ENCODE data around the gene ARCN1.
A peak's percentile ranks its signal among the peaks of the same experiment; 100 is the strongest.

ARCN1 gene

DNA sequence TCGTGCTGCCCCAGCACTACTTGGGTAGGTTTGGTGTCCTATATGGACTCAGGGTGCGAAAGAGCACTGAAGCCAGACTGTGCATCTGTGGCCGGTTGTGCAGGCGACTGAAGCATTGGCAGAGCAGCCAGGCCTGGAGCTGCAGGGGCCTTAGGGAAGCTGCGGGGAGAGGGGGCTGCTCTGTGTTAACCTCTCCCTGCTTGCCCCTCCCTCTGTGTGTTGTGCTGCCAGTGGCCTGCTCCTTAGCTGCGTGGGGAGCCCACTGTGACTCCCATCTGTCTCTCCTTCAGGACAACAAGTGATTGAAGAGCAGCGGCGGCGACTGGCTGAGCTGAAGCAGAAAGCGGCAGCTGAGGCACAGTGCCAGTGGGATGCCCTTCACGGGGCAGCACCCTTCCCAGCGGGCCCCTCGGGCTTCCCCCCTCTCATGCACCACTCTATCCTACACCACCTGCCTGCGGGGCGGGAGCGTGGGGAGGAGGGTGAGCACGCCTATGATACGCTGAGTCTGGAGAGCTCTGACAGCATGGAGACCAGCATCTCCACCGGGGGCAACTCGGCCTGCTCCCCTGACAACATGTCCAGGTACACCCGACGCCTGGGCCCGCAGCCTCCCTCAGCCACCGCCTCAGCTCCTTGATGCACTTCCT lies 73.0 kb downstream of the ARCN1 start:
- no peak for DNase-seq (ENCODE audit: low read depth)
- no peak overlapping the region for H3K4me3 ChIP-seq (ENCODE audit: control insufficient read depth, low read depth, low read length)
- TF ChIP-seq, protein P1, sequence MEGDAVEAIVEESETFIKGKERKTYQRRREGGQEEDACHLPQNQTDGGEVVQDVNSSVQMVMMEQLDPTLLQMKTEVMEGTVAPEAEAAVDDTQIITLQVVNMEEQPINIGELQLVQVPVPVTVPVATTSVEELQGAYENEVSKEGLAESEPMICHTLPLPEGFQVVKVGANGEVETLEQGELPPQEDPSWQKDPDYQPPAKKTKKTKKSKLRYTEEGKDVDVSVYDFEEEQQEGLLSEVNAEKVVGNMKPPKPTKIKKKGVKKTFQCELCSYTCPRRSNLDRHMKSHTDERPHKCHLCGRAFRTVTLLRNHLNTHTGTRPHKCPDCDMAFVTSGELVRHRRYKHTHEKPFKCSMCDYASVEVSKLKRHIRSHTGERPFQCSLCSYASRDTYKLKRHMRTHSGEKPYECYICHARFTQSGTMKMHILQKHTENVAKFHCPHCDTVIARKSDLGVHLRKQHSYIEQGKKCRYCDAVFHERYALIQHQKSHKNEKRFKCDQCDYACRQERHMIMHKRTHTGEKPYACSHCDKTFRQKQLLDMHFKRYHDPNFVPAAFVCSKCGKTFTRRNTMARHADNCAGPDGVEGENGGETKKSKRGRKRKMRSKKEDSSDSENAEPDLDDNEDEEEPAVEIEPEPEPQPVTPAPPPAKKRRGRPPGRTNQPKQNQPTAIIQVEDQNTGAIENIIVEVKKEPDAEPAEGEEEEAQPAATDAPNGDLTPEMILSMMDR (conservative IDR thresholded peaks at IDR 0.05; ENCODE audit: control insufficient read depth, insufficient read depth, low read depth, low read length), result no peak

DNA sequence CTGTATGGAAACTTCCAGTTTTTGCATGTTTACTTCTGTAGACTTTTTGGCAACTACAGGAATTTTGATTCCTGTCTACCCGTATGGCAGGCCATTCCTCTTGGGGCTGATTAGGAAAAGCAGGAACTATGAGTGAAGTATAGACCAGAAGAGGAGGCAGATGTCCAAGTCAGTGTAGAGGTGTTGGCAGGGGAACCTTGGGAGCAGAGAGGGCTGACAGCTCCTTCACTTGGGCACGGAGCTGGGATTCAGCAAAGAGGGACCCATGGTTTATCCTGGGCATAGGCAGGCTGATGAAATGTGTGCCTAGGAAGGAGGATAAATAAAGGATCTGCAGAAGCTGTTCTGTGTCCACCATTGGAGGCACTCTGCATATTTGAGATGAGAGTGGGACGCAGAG lies 74.2 kb downstream of the ARCN1 start:
- peak; percentile 46 for DNase-seq (ENCODE audit: low read depth)
- TF ChIP-seq, protein P1 (conservative IDR thresholded peaks at IDR 0.05; ENCODE audit: control insufficient read depth, insufficient read depth, low read depth, low read length), result no peak
- H3K4me3 ChIP-seq (ENCODE audit: control insufficient read depth, low read depth, low read length), result no peak overlapping the region

DNA sequence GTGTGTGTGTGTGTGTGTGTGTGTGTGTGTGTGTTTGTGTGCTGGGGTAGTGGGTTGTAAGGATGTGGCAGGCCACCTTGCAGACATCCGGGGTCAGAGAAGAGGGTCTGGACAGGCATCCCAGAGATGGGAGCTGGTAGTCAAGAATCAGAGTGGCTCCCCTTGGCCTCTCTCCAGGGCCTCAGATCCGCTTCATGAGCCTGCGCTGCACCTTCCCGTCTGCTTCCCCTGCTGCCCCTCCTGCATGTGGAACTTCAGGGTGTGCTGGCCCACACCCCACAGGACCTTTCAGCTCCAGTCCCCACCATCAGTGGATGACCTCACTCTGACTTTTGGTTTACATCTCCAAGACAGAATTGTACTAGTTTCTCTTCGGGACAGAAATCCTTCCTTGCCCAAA lies 76.1 kb downstream of the ARCN1 start:
- no peak for DNase-seq (ENCODE audit: low read depth)
- H3K4me3 ChIP-seq (ENCODE audit: control insufficient read depth, low read depth, low read length), result no peak overlapping the region
- TF ChIP-seq, protein P1 (conservative IDR thresholded peaks at IDR 0.05; ENCODE audit: control insufficient read depth, insufficient read depth, low read depth, low read length), result no peak

DNA sequence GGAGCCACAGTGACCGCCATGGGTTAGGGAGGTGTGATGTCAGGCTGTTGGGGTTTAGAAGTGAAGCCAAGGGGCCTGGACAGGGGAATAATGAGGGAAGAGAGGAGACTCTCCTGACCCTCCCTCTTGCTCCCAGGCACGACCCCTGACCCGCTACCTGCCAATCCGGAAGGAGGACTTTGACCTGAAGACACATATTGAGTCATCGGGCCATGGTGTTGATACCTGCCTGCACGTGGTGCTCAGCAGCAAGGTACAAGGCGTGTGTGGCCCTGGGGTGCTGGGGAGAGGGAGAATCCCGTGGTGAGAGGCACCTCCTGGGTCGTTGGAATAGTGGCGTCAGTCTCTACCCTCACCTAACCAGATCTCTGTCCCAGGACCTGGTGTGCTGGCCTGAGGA lies 77.7 kb downstream of the ARCN1 start:
- no peak overlapping the region for H3K4me3 ChIP-seq (ENCODE audit: control insufficient read depth, low read depth, low read length)
- no peak for DNase-seq (ENCODE audit: low read depth)
- TF ChIP-seq, protein P1 (conservative IDR thresholded peaks at IDR 0.05; ENCODE audit: control insufficient read depth, insufficient read depth, low read depth, low read length), result no peak

DNA sequence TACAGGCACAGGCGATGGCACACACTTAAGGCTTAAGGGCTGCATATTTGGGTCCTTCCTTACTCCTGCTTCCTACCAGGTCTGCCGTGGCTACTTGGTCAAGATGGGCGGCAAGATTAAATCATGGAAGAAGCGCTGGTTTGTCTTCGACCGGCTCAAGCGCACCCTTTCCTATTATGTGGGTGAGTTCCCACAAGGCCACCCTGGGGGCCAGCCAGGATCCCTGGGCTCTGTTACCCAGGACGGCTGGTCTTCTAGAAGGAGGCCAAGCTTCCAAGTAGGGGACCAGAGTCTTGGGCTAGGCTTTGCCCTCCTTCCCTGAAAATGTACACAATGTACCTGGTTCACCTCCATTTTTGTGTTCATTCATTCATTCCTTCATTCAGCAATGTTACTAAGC lies 78.2 kb downstream of the ARCN1 start:
- H3K4me3 ChIP-seq (ENCODE audit: control insufficient read depth, low read depth, low read length), result no peak overlapping the region
- TF ChIP-seq, protein P1 (conservative IDR thresholded peaks at IDR 0.05; ENCODE audit: control insufficient read depth, insufficient read depth, low read depth, low read length), result no peak
- DNase-seq (ENCODE audit: low read depth), result no peak

DNA sequence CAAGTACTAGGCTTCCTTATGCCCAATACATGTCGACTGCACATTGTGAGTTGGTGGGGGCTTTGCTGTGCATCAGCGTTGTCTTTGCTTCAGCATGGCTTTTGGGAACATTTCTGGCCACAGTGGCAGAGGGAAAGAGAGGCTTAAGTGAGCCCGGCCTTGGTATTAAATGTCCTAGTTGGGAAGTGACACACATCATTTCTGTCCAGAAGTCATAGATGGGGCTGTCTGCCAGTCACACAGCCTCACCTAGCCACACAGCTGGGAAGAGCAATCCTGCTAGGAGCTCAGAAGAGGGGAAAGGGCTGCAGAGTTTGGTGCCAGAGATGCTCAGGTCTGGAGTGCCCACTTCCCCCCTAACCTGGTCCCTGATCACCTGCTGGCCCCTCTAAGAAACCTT lies 79.6 kb downstream of the ARCN1 start:
- no peak overlapping the region for H3K4me3 ChIP-seq (ENCODE audit: control insufficient read depth, low read depth, low read length)
- no peak for DNase-seq (ENCODE audit: low read depth)
- TF ChIP-seq, protein P1 (conservative IDR thresholded peaks at IDR 0.05; ENCODE audit: control insufficient read depth, insufficient read depth, low read depth, low read length), result no peak
